LNCAP (cell line): Measurements from ENCODE around the gene CNOT8.

Experiments used
- TF ChIP-seq, protein P1 (sequence below): fragments of 450-650 bp; IDR thresholded peaks from 2 replicates; pipeline ENCODE4 v1.5.1; 2017; ENCODE audit warnings: mild to moderate bottlenecking

CNOT8 gene

DNA sequence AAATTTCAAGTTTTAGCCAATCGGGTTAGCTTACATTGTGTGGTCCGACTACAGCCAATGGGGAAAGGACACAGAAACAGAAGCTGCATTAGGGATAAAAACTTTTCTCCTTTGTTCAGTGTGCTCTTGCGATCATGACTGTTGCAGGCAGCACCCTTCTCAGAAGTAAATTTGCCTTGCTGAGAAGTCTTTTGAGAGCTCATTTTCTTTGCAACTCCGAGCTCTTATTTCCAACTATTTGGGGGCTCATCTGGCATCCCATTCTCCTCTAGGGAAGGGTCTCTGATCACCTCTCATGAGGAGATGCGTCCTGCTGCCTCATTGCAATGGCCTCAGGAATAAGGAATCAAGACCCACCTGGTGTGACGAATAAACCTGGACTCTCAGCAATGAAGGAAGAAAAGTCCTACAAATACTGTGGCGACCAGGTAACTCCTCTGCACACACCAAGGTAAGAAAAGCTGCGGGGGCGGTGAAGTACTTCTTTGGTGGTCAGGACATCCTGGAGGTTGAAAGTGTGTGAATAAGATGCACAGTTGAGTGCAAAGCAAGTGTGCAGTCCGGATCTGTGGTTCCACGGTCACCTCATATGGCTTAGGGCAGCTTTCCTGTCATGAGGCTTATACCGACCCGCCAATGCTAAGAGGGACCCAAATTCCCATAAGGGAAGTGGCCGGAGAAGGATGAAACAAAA lies 20.4 kb downstream of the CNOT8 start:
- TF ChIP-seq, protein P1, sequence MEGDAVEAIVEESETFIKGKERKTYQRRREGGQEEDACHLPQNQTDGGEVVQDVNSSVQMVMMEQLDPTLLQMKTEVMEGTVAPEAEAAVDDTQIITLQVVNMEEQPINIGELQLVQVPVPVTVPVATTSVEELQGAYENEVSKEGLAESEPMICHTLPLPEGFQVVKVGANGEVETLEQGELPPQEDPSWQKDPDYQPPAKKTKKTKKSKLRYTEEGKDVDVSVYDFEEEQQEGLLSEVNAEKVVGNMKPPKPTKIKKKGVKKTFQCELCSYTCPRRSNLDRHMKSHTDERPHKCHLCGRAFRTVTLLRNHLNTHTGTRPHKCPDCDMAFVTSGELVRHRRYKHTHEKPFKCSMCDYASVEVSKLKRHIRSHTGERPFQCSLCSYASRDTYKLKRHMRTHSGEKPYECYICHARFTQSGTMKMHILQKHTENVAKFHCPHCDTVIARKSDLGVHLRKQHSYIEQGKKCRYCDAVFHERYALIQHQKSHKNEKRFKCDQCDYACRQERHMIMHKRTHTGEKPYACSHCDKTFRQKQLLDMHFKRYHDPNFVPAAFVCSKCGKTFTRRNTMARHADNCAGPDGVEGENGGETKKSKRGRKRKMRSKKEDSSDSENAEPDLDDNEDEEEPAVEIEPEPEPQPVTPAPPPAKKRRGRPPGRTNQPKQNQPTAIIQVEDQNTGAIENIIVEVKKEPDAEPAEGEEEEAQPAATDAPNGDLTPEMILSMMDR, result no peak

DNA sequence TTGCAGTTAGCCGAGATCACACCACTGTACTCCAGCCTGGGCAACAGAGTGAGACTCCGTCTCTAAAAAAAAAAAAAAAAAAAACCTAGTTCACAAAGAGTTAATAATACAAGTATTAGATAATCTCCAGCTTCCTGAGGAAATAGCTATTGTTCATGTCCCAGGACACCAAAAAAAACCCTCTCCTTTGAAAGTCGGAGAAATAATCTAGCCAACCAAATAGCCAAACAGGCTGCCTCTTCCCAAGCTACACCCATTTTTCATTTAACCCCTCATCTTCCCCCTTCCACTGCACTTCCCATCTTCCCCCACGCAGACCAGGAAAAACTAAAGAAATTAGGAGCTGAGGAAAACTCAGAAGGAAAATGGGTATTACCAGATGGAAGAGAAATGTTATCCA lies 23.6 kb downstream of the CNOT8 start:
- TF ChIP-seq, protein P1, result no peak

DNA sequence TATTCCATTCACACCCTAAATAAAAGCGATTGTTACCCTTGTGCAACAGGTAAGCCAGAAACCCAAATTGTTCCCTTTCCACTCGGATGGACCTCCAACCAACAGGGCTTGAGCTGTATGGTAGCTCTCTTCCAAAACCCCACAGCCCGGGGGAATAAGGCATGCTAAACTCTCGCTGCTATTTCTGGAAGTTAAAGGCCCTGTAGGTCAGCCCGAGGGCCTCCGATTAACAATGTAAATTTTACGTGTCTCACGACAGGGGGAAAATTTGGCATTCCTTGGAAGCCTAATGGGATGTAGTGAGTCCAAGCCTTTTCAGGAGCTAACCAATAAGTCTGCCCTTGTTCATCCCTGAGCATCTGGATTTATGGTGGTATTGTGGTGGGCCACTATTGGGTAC lies 26.0 kb downstream of the CNOT8 start:
- TF ChIP-seq, protein P1, result no peak

DNA sequence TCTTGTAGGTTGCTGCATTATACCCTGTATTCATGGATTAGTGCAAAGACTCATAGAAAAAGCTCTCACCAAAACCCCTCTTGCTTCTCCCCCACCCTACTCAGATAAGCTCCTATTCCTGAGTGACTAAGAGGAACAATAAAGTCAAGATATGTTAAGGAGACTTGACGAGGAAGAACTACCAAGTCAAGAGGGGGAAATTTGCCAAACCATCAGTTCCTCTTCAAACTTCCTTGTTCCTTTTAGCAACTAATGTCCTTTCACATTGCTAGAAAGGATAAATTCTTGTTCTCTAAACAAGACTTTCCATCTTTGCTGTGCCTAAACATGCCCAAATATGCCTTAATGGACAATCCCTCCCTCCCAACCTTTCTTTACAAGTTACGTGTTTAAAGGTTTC lies 27.0 kb downstream of the CNOT8 start:
- TF ChIP-seq, protein P1, result no peak

DNA sequence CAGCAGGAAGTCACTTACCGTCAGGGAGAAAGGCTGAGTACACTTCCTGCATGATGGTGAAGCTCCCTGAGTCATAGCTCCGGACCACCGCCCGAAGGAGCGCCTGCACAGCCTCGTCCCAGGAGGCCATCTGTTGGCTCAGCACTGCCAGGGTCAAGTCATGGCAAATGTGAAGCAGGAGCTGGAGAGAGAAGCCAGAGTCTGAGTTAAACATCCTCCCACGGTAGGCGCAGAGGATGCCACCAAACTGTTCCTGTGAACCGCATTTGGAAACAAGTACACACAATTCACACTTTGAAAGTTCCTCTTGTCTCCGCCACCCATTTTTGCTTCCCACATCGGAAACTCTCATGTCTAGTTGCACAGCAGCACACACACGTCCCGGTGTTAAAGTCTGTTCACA lies 33.9 kb downstream of the CNOT8 start:
- TF ChIP-seq, protein P1, result no peak

DNA sequence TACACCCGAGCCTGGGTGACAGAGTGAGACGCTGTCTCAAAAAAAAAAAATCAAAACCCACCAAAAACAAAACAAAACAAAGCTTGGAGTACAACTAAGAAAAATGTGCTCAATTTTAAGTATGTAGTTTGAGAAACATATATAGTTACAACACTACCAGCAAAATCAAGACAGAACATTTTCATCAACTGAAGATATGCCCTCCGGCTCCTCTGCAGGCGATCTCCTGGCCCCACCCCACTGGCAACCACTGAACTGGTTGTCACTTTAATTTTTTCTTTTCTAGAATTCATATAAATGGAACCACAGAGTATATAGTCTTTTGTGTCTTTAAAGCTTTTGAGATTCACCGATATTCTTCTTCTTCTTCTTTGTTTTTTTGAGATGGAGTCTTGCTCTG lies 35.0 kb downstream of the CNOT8 start:
- TF ChIP-seq, protein P1, result no peak

DNA sequence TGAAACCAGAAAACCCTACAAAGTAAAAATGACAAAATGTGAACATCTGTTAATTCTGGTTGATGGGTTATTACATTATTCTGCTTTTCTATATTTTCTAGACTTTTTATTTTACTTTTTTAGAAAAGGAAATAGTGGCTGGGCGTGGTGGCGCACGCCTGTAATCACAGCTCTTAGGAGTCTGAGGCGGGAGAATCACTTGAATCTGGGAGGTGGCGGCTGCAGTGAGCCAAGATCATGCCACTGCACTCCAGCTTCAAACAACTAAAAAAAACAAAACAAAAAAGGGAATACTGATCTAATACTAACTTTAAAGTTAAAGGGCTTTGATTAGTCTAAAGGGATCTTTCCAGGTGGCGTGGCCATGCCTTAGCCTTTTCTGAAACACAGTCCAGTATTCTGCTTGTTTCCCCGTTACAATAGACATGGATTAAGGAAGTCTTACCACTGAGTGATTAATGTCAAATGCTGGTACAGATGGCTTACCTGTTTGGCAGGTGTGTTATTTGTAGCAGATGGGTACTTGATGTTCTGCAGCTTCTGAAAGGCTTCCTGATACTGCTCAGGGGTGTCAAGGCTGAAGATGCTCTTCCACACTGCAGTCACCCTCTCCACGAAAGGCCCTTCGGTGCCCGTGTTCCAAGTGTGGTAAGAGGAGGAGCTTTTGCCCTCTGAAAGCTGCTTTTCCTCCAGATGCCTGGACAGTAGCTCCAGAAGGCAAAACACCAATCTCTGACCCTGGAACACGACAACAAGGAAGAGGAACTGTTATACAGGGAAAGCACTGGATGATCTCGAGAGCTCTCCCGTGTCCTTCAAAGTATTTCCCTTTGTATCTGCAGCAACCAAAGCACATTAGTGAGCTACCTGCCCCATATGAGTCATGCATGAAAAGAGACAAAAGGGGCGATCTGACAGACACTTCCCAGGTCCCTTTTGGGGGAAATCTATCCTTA lies 37.5 kb downstream of the CNOT8 start:
- TF ChIP-seq, protein P1, result no peak
